Measurements from ENCODE around the gene TYW1B. TPM values are rescaled to one million over a fixed set of nuclear protein-coding genes. Genes with fewer than 3 reads are reported as not detected.
"Not testable (repeated sequence)": the region's sequence is repeated elsewhere in the genome, so short reads cannot be mapped to it uniquely, and the experiment has no call there.

Gene TYW1B
- total RNA-seq, 1 experiment from 2014 or later, result 3.9 TPM

DNA sequence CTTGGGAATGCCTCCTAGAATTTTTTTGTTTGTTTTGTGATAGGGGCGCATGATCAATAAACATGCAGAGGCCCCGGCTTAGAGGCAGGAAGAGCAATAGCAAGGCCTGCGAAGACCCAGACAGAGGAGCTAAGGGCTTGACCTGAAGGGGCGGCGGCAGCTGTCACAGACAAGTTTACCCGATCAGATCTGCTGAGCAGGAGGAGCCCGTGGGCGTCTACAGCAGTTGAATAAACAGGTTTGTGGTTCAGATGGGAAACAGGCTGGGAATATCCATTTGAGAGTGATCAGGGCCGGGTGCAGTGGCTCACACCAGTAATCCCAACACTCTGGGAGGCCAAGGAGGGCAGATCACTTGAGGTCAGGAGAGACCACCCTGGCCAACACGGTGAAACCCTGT lies 289.9 kb downstream of the TYW1B start:
- ChIA-PET CTCF (no interaction called here), POLR2A (ENCODE audit: unreplicated experiment) (no interaction called here)
- no peak overlapping the region for H3K27ac ChIP-seq (ENCODE audit: low read length)
- no peaks in the 10 kb centered on the region for H3F3A ChIP-seq (ENCODE audit: low read length, unreplicated experiment)
- BruUV-seq (replicated peaks), result no TSS peak
- DNase-seq, result no peak
- peaks cover 3% of the 10 kb centered on the region; the same call in 1 of the 2 replicates for H3K4me1 ChIP-seq (ENCODE audit: insufficient read depth, low read length)
- H3K9me3 ChIP-seq (ENCODE audit: low read length), result no peaks in the 10 kb centered on the region
- H3K79me2 ChIP-seq (ENCODE audit: low read length), result no peaks in the 10 kb centered on the region
- no peaks in the 10 kb centered on the region for H3K9me2 ChIP-seq (replicated peaks; ENCODE audit: low read length)
- H3K4me2 ChIP-seq (ENCODE audit: low read length), result no peak overlapping the region
- no peaks in the 10 kb centered on the region for H4K20me1 ChIP-seq (ENCODE audit: low read length)
- no peak overlapping the region for H3K9ac ChIP-seq (ENCODE audit: low read length)
- no peak for ATAC-seq
- no peak overlapping the region for H3K4me3 ChIP-seq (ENCODE audit: low read length)
- no peak overlapping the region for H2AFZ ChIP-seq (ENCODE audit: low read length)
- no peaks in the 10 kb centered on the region for H3K27me3 ChIP-seq (ENCODE audit: low read length)
- TF ChIP-seq, protein P1, sequence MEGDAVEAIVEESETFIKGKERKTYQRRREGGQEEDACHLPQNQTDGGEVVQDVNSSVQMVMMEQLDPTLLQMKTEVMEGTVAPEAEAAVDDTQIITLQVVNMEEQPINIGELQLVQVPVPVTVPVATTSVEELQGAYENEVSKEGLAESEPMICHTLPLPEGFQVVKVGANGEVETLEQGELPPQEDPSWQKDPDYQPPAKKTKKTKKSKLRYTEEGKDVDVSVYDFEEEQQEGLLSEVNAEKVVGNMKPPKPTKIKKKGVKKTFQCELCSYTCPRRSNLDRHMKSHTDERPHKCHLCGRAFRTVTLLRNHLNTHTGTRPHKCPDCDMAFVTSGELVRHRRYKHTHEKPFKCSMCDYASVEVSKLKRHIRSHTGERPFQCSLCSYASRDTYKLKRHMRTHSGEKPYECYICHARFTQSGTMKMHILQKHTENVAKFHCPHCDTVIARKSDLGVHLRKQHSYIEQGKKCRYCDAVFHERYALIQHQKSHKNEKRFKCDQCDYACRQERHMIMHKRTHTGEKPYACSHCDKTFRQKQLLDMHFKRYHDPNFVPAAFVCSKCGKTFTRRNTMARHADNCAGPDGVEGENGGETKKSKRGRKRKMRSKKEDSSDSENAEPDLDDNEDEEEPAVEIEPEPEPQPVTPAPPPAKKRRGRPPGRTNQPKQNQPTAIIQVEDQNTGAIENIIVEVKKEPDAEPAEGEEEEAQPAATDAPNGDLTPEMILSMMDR (conservative IDR thresholded peaks at IDR 0.05; ENCODE audit: low read depth, low read length), result no peak
- TF ChIP-seq EZH2phosphoT487 (IDR thresholded peaks at IDR 0.05; ENCODE audit: borderline replicate concordance, low read length) (no peak), EZH2 (IDR thresholded peaks at IDR 0.05; ENCODE audit: low read length, unreplicated experiment) (no peak)
- H3K36me3 ChIP-seq (ENCODE audit: low read depth, low read length), result no peaks in the 10 kb centered on the region
- intact Hi-C loops (cut with micrococcal nuclease), result no loop called here

DNA sequence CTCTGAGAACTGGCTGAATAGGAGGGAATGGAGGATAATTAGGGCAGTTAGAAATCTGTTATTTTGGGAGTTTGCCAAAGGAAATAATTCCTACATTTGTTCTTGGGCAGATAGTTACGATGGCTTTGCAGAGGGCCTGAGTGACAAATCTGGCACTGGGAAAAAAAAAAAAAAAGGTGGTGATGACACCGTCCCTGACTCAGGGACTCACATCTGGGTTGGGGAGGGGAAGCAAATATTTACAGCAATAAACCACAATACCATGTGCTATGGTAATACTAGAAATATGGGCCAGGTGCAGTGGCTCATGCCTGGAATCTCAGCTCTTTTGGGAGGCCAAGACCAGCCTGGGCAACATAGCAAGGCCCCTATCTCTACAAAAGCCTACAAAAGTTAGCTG lies 292.0 kb downstream of the TYW1B start:
- not testable (repeated sequence) for H3K79me2 ChIP-seq (ENCODE audit: low read length)
- peak; percentile 61 for ATAC-seq

DNA sequence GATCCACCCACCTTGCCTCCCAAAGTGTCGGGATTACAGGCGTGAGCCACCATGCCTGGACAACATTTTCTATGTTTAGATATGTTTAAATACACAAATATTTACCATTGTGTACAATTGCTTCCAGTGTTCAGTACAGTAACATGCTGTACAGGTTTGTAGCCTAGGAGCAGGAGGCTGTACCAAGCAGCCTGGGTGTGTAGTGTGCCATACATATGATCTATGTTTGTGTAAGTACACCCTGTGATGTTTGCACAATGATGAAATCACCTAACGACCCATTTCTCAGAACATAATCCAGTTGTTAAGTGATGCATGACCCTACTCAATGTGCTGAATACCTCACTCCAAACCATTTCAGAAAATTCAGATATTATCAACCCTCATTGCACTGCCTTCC lies 297.0 kb downstream of the TYW1B start:
- H3K36me3 ChIP-seq (ENCODE audit: low read depth, low read length); BruUV-seq (replicated peaks); H3K9ac ChIP-seq (ENCODE audit: low read length); H3K27ac ChIP-seq (ENCODE audit: low read length); H4K20me1 ChIP-seq (ENCODE audit: low read length); H3K9me3 ChIP-seq (ENCODE audit: low read length); H3K9me2 ChIP-seq (replicated peaks; ENCODE audit: low read length); H3K4me2 ChIP-seq (ENCODE audit: low read length); H2AFZ ChIP-seq (ENCODE audit: low read length); H3K27me3 ChIP-seq (ENCODE audit: low read length); CTCF ChIA-PET; DNase-seq; ATAC-seq; POLR2A ChIA-PET (ENCODE audit: unreplicated experiment); H3K4me3 ChIP-seq (ENCODE audit: low read length); intact Hi-C loops (cut with micrococcal nuclease); H3F3A ChIP-seq (ENCODE audit: low read length, unreplicated experiment); H3K4me1 ChIP-seq (ENCODE audit: insufficient read depth, low read length); H3K79me2 ChIP-seq (ENCODE audit: low read length): not testable (repeated sequence)

More for the DNA sequence above, 292.0 kb downstream of the TYW1B start:
- H3K4me2 ChIP-seq (ENCODE audit: low read length); intact Hi-C loops (cut with micrococcal nuclease); H3K4me1 ChIP-seq (ENCODE audit: insufficient read depth, low read length); H3K27ac ChIP-seq (ENCODE audit: low read length); H3K4me3 ChIP-seq (ENCODE audit: low read length); H3K9me3 ChIP-seq (ENCODE audit: low read length); BruUV-seq (replicated peaks); CTCF ChIA-PET; H4K20me1 ChIP-seq (ENCODE audit: low read length); H3K9ac ChIP-seq (ENCODE audit: low read length); H2AFZ ChIP-seq (ENCODE audit: low read length); POLR2A ChIA-PET (ENCODE audit: unreplicated experiment); H3K9me2 ChIP-seq (replicated peaks; ENCODE audit: low read length); H3F3A ChIP-seq (ENCODE audit: low read length, unreplicated experiment); H3K27me3 ChIP-seq (ENCODE audit: low read length); H3K36me3 ChIP-seq (ENCODE audit: low read depth, low read length): not testable (repeated sequence)
- DNase-seq, result peak; percentile 60

Small RNAs within 50 kb of the gene (microRNA-seq; reads per million reads assigned to microRNA genes)
- gene MIR4650-2 (ENCODE audit: unreplicated experiment), result not detected

Other genes starting within 250 kb of the TYW1B start
- gene POM121, start 96.9 kb upstream of the TYW1B start, total RNA-seq (2014; rRNA removed), result 13.1 and 21.8 TPM in 2 replicates
- gene TRIM74, start 141.3 kb upstream of the TYW1B start, total RNA-seq (2014; rRNA removed), result 0.23 TPM in 1 of 2 replicates, not detected in the other
- gene SPDYE8, start 201.6 kb upstream of the TYW1B start, total RNA-seq (2014; rRNA removed), result not detected in 2 replicates
- not detected in 2 replicates for gene SPDYE11, start 229.7 kb upstream of the TYW1B start, total RNA-seq (2014; rRNA removed)

Measured in PC-3 (cell line).